PC-3 (cell line): ENCODE data around the gene CLIC1. TPM values are rescaled to one million over a fixed set of nuclear protein-coding genes. Genes with fewer than 3 reads are reported as not detected.
A peak's percentile ranks its signal among the peaks of the same experiment; 100 is the strongest.

Source experiments
- ATAC-seq: fragments of 200-7000 bp; cut with Tn5 transposase; 2 replicates; pipeline ENCODE4 v1.9.1; 2020; ENCODE audit warnings: mild to moderate bottlenecking, moderate library complexity
- BruUV-seq: library from RNA; stranded (reverse); fragments of 400-500 nt; replicated peaks from 2 replicates; lab custom pipeline; 2021; lab: Mats Ljungman, UMichigan
- CTCF ChIA-PET: fragments of 300-600 bp; sonication (Branson Sonifier 250); formaldehyde crosslinking; loops from one replicate; lab custom pipeline; 2022; ENCODE audit warnings: antibody characterized with exemption; lab: Charles Lee
- POLR2A ChIA-PET: fragments of 300-600 bp; sonication (Branson Sonifier 250); formaldehyde crosslinking; loops from one replicate; lab custom pipeline; 2022; ENCODE audit warnings: antibody characterized with exemption; ENCODE audit not compliant: unreplicated experiment; lab: Charles Lee
- DNase-seq: peaks from one replicate; pipeline ENCODE4 v3.0.0-alpha.2; 2015
- H2AFZ ChIP-seq: fragments of 300-600 bp; sonication (generic); 2 replicates; pipeline ENCODE4 v1.6.0; 2016; ENCODE audit warnings: antibody characterized with exemption, low read length
- H3F3A ChIP-seq: fragments of 300-600 bp; sonication (generic); one replicate; pipeline ENCODE4 v1.6.0; 2017; ENCODE audit warnings: antibody characterized with exemption, low read length, control low read depth, mild to moderate bottlenecking; ENCODE audit not compliant: unreplicated experiment
- H3K27ac ChIP-seq: fragments of 300-600 bp; sonication (generic); 2 replicates; pipeline ENCODE4 v1.5.1; 2016; ENCODE audit warnings: mild to moderate bottlenecking, low read length
- H3K27me3 ChIP-seq: fragments of 300-600 bp; sonication (generic); 2 replicates; pipeline ENCODE4 v1.6.1; 2016; ENCODE audit warnings: low read length, mixed read lengths
- H3K36me3 ChIP-seq: fragments of 300-600 bp; sonication (generic); 2 replicates; pipeline ENCODE4 v1.6.1; 2016; ENCODE audit warnings: low read depth, mixed run types, low read length, mixed read lengths
- H3K4me1 ChIP-seq: fragments of 300-600 bp; sonication (generic); 2 replicates; pipeline ENCODE4 v1.5.1; 2016; ENCODE audit warnings: low read length; ENCODE audit not compliant: insufficient read depth
- H3K4me2 ChIP-seq: fragments of 300-600 bp; sonication (generic); 2 replicates; pipeline ENCODE4 v1.6.0; 2016; ENCODE audit warnings: low read length
- H3K4me3 ChIP-seq: fragments of 300-600 bp; sonication (generic); 2 replicates; pipeline ENCODE4 v1.5.1; 2016; ENCODE audit warnings: mild to moderate bottlenecking, low read length, mixed read lengths
- H3K79me2 ChIP-seq: fragments of 300-600 bp; sonication (generic); 2 replicates; pipeline ENCODE4 v1.6.1; 2017; ENCODE audit warnings: low read length, mixed read lengths
- H3K9ac ChIP-seq: fragments of 300-600 bp; sonication (generic); 2 replicates; pipeline ENCODE4 v1.6.0; 2016; ENCODE audit warnings: mild to moderate bottlenecking, low read length
- H3K9me2 ChIP-seq: fragments of 300-600 bp; sonication (generic); replicated peaks from 2 replicates; pipeline ENCODE4 v1.6.1; 2016; ENCODE audit warnings: mixed run types, low read length, mixed read lengths
- H3K9me3 ChIP-seq: fragments of 300-600 bp; sonication (generic); 2 replicates; pipeline ENCODE4 v1.6.1; 2016; ENCODE audit warnings: low read length, mixed read lengths
- H4K20me1 ChIP-seq: fragments of 300-600 bp; sonication (generic); 2 replicates; pipeline ENCODE4 v1.6.1; 2016; ENCODE audit warnings: low read length, mixed read lengths
- EZH2 ChIP-seq: fragments of 300-600 bp; sonication (generic); IDR thresholded peaks from one replicate; pipeline ENCODE4 v1.6.1; 2017; ENCODE audit warnings: antibody characterized with exemption, mild to moderate bottlenecking, low read length; ENCODE audit not compliant: unreplicated experiment
- EZH2phosphoT487 ChIP-seq: fragments of 300-600 bp; sonication (generic); IDR thresholded peaks from 2 replicates; pipeline ENCODE4 v1.6.1; 2018; ENCODE audit warnings: mild to moderate bottlenecking, antibody characterized with exemption, low read length, borderline replicate concordance
- intact Hi-C: fragments of 100-400 bp; cut with micrococcal nuclease; formaldehyde crosslinking; loops from 2 replicates; pipeline ENCODE4 v1.9.0; 2023
- total RNA-seq: library from RNA; depleted of rRNA; stranded (reverse); fragments of >200 nt; gene quantifications from 2 replicates; pipeline ENCODE4 v1.2.3, GENCODE V29; 2014
- TF ChIP-seq, protein P1 (sequence below): fragments of 300-600 bp; sonication (generic); conservative IDR thresholded peaks from 2 replicates; pipeline ENCODE4 v1.5.1; 2017; ENCODE audit warnings: antibody characterized with exemption, low read depth, mild to moderate bottlenecking, low read length

Gene CLIC1
- total RNA-seq, 1 experiment from 2014 or later = 708 TPM

DNA sequence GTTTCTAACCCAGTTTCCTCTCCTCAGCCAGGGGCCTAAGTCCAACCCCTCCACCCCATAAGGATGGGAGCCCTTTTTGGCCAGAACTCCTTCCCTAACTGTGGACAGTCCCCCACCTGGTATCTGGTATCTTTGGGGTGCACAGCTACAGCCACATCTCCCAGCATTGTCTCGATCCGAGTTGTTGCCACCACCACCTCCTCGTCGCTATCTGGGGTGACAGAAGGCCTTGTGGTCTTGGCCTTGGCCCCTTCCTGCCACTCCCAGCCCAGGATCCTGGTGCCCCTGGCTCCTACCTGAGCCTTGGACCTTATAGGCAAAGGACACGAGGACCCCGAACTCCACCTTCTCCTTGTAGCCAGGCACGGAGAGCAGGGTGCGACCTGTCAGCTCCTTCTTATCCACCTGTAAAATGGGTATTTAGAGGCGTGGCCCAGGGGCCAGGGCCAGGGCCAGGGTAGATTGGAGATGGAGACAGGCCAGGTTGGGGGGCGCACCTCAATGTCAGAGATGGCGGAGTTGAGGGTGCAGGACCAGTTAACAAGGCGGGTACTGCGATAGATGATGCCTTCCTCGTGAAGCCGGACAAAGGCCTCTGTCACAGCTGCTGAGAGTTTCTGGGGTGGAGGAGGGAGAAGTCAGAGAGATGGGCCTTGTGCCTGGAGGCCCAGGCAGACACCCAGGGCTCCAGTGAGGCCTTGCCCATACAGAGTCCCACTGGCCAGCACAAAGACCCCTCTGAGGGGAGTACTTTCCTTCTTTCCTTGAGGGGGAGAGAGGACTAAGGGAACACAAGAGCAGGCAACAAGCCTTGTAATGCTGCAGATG lies 48.0 kb upstream of the CLIC1 start:
- TF ChIP-seq EZH2phosphoT487 (no peak), EZH2 (no peak)
- TF ChIP-seq, protein P1, sequence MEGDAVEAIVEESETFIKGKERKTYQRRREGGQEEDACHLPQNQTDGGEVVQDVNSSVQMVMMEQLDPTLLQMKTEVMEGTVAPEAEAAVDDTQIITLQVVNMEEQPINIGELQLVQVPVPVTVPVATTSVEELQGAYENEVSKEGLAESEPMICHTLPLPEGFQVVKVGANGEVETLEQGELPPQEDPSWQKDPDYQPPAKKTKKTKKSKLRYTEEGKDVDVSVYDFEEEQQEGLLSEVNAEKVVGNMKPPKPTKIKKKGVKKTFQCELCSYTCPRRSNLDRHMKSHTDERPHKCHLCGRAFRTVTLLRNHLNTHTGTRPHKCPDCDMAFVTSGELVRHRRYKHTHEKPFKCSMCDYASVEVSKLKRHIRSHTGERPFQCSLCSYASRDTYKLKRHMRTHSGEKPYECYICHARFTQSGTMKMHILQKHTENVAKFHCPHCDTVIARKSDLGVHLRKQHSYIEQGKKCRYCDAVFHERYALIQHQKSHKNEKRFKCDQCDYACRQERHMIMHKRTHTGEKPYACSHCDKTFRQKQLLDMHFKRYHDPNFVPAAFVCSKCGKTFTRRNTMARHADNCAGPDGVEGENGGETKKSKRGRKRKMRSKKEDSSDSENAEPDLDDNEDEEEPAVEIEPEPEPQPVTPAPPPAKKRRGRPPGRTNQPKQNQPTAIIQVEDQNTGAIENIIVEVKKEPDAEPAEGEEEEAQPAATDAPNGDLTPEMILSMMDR = no peak
- H3K27ac ChIP-seq = no peak overlapping the region
- DNase-seq (no peak), ATAC-seq (no peak)
- H3K4me1 ChIP-seq = no peaks in the 10 kb centered on the region
- intact Hi-C loops = no loop called here
- no peaks in the 10 kb centered on the region for H3K9me3 ChIP-seq
- H2AFZ ChIP-seq = no peak overlapping the region
- H4K20me1 ChIP-seq = no peaks in the 10 kb centered on the region
- H3K9ac ChIP-seq = no peak overlapping the region
- H3K4me2 ChIP-seq = no peak overlapping the region
- ChIA-PET CTCF (no interaction called here), POLR2A (no interaction called here)
- H3K4me3 ChIP-seq = no peak overlapping the region
- H3K9me2 ChIP-seq = no peaks in the 10 kb centered on the region
- peaks cover 52% of the 10 kb centered on the region for H3K36me3 ChIP-seq
- H3F3A ChIP-seq = no peaks in the 10 kb centered on the region
- H3K27me3 ChIP-seq = no peaks in the 10 kb centered on the region
- BruUV-seq = no TSS peak
- H3K79me2 ChIP-seq = peaks cover 5% of the 10 kb centered on the region

DNA sequence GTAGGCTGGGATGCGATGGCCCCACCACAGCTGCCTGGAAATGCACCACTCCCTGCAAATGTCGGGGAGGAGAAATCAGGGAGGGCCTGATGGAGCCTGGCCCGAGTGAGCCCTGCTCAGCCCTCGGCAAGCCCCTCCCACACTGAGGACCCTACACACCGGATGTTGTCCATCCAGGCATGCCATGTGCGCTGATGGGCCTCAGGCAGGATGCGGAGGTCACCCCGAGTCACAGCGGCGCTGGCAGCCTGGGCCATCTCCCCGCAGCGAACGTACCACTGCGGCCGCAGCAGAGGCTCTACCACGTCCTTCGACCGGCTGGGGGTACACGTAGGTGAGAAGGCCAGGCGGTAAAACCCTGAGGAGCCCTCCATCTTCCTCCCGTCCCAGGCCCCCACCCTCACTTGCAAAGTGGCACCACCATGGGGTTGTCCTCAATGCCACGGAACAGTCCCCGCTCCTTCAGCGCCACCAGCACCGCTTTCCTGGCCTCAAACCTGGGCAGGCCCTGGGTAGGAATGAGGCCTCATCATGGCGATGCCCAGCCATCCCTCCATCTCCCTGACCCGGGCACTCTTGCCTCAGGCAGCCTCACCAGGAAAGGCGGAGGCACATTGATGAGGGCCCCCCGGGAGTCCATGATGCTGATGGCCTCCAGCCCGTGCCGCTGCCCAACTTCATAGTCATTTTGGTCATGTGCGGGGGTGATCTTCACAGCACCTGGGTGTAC lies 46.0 kb upstream of the CLIC1 start:
- ChIA-PET CTCF (no interaction called here), POLR2A (no interaction called here)
- Histone ChIP-seq H3K27me3 (no peaks in the 10 kb centered on the region), H3K9ac (no peak overlapping the region), H2AFZ (no peak overlapping the region), H3K36me3 (peaks cover 59% of the 10 kb centered on the region), H3K4me2 (no peak overlapping the region), H3K4me1 (peaks cover 6% of the 10 kb centered on the region), H3K27ac (no peak overlapping the region), H3K79me2 (no peaks in the 10 kb centered on the region), H3K4me3 (no peak overlapping the region), H3K9me3 (no peaks in the 10 kb centered on the region), H3K9me2 (no peaks in the 10 kb centered on the region), H3F3A (peaks cover 3% of the 10 kb centered on the region), H4K20me1 (no peaks in the 10 kb centered on the region)
- TSS peak; percentile 25 for BruUV-seq
- ATAC-seq (no peak), DNase-seq (no peak)
- TF ChIP-seq, protein P1 = no peak
- TF ChIP-seq EZH2 = no peak
- TF ChIP-seq EZH2phosphoT487 = no peak
- intact Hi-C loops = no loop called here
